Measurements from ENCODE around the gene UBR4. TPM values are rescaled to one million over a fixed set of nuclear protein-coding genes. Genes with fewer than 3 reads are reported as not detected.

Gene UBR4
- total RNA-seq, 1 donor from 2014 or later = 66.1 TPM

DNA sequence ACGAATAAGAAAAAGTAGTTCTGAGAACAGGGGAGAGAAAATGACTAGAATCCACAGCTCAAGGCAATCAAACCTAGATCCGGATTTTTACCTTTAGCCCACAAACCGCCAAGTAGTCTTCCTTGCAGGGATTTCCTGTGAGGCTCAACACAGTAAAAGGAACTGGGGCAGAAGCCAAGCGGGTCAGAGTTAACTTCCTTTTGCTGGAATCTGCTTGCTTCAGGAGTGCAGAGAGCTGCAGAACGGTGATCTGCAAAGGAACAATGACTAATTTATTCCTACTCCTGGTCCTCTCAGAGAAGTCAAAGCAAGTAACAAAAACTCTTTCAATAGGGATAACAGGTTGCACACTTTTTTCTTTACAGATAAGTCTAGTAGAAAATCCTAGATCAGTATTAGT is 53.4 kb downstream of the UBR4 start:
- Histone ChIP-seq H3K27me3 (ENCODE audit: control insufficient read depth, insufficient read depth, low read length) (no peaks in the 10 kb centered on the region), H3K36me3 (ENCODE audit: control insufficient read depth, insufficient read depth, low read length) (peaks cover 38% of the 10 kb centered on the region), H3K4me3 (ENCODE audit: low read depth, low read length) (no peak overlapping the region)
- DNase-seq (ENCODE audit: low read depth) = peak; percentile 31
- TF ChIP-seq, protein P1, sequence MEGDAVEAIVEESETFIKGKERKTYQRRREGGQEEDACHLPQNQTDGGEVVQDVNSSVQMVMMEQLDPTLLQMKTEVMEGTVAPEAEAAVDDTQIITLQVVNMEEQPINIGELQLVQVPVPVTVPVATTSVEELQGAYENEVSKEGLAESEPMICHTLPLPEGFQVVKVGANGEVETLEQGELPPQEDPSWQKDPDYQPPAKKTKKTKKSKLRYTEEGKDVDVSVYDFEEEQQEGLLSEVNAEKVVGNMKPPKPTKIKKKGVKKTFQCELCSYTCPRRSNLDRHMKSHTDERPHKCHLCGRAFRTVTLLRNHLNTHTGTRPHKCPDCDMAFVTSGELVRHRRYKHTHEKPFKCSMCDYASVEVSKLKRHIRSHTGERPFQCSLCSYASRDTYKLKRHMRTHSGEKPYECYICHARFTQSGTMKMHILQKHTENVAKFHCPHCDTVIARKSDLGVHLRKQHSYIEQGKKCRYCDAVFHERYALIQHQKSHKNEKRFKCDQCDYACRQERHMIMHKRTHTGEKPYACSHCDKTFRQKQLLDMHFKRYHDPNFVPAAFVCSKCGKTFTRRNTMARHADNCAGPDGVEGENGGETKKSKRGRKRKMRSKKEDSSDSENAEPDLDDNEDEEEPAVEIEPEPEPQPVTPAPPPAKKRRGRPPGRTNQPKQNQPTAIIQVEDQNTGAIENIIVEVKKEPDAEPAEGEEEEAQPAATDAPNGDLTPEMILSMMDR (IDR thresholded peaks at IDR 0.05; ENCODE audit: insufficient read depth, low read length, severe bottlenecking) = no peak
- no peak for FAIRE-seq

DNA sequence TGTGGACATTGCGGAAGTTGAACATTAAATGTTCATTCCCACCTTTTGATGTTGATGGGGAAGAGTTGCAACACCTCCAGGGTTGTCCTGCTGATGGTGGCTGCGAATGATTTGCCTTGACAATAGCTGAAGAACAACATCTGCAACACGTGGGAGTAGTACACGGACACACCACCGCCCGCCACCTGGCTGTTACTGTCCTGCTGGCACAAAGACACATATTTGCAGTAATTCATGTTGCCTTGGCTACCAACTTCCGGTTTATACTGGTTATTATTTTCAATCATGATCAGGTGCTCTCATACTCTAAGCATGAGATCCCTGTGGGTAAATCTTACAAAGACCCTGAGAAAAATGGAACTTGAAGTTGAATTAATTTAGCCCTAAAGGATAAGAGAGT is 55.2 kb downstream of the UBR4 start:
- Histone ChIP-seq H3K27me3 (ENCODE audit: control insufficient read depth, insufficient read depth, low read length) (no peaks in the 10 kb centered on the region), H3K4me3 (ENCODE audit: low read depth, low read length) (no peak overlapping the region), H3K36me3 (ENCODE audit: control insufficient read depth, insufficient read depth, low read length) (peaks cover 45% of the 10 kb centered on the region)
- TF ChIP-seq, protein P1 (IDR thresholded peaks at IDR 0.05; ENCODE audit: insufficient read depth, low read length, severe bottlenecking) = no peak
- no peak for DNase-seq (ENCODE audit: low read depth)
- FAIRE-seq = no peak

DNA sequence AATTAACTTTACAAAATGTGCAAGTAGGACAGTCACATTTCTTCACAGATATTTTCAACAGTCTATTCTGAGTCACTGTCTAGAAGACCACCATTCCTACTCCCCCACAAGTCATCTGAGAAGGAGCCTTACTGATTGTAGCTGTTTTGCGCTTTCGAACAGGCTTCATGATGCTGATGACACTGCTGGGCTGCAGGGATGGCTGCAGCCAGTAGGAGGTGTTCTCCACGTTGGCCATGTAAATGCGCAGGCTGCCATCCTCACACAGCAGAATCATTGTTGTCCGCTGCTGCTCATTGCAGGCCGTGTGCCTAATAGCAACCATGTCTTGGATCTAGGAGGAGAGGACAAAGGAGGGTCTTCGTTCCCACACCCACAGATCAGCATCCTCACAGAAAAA is 56.9 kb downstream of the UBR4 start:
- DNase-seq (ENCODE audit: low read depth) (no peak), FAIRE-seq (no peak)
- Histone ChIP-seq H3K27me3 (ENCODE audit: control insufficient read depth, insufficient read depth, low read length) (no peaks in the 10 kb centered on the region), H3K4me3 (ENCODE audit: low read depth, low read length) (no peak overlapping the region), H3K36me3 (ENCODE audit: control insufficient read depth, insufficient read depth, low read length) (peaks cover 50% of the 10 kb centered on the region)
- TF ChIP-seq, protein P1 (IDR thresholded peaks at IDR 0.05; ENCODE audit: insufficient read depth, low read length, severe bottlenecking) = no peak

DNA sequence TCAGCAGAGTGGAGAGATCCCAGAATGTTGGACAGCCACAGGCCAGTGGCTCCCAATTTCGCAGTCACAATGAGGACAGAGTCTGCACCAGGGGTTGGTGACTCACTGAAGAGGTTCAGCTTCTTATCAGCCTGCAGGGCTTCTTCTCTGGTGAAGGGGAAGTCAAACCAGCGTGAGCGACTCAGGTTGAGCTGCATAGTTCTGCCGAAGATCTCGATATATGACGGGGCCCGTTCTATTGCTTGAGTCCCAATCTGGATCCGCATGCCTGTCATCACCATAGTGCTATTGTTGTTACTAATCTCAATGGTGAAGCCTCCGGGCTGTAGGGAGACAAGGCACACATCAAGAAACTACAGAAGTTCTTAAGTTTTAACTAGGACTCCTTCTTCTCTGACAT is 58.5 kb downstream of the UBR4 start:
- peak; percentile 64 for FAIRE-seq
- TF ChIP-seq, protein P1 (IDR thresholded peaks at IDR 0.05; ENCODE audit: insufficient read depth, low read length, severe bottlenecking) = no peak
- Histone ChIP-seq H3K36me3 (ENCODE audit: control insufficient read depth, insufficient read depth, low read length) (peaks cover 50% of the 10 kb centered on the region), H3K27me3 (ENCODE audit: control insufficient read depth, insufficient read depth, low read length) (no peaks in the 10 kb centered on the region), H3K4me3 (ENCODE audit: low read depth, low read length) (no peak overlapping the region)
- DNase-seq (ENCODE audit: low read depth) = no peak

DNA sequence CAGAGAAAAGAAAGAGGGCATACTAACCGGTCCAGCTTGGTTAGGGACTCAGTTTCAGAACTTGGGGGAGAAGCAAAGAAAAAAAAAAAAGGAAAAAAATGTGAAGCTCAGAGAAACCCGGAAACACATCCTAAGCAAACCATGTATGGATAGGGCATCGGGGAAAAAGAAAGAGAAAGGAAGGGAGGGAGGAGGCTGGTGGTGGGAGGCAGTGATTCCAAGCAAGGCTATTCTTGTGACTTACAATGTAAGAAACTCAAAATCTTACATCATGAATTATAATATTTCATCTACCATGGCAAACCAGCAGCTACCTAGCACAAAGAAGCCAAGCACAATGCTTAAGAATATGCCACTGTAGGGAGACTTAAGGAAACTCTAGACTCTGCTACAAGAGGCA is 60.3 kb downstream of the UBR4 start:
- H3K36me3 ChIP-seq (ENCODE audit: control insufficient read depth, insufficient read depth, low read length) = peaks cover 50% of the 10 kb centered on the region
- TF ChIP-seq, protein P1 (IDR thresholded peaks at IDR 0.05; ENCODE audit: insufficient read depth, low read length, severe bottlenecking) = no peak
- H3K4me3 ChIP-seq (ENCODE audit: low read depth, low read length) = no peak overlapping the region
- no peak for FAIRE-seq
- no peaks in the 10 kb centered on the region for H3K27me3 ChIP-seq (ENCODE audit: control insufficient read depth, insufficient read depth, low read length)
- DNase-seq (ENCODE audit: low read depth) = no peak

DNA sequence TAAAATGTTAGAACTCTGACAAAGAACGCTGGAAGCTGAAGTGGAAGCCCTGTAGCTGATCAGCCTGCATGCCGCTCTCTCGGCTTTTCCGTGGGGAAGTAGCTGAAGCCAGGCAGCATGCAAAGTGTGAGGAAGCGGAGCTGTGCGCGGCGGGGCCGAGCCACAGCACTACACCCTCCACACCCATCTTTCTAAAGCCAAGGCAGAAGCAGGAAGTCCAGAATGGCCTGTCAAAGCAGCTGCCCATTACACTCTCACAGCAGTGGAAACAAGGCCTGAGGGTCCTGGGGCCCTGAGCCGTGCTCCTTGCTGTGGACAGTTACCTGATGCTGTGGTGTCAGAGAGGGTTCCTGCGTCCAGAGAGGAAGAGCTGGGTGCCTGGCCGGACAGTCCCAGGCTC is 69.6 kb downstream of the UBR4 start:
- Histone ChIP-seq H3K4me3 (ENCODE audit: low read depth, low read length) (no peak overlapping the region), H3K27me3 (ENCODE audit: control insufficient read depth, insufficient read depth, low read length) (no peaks in the 10 kb centered on the region), H3K36me3 (ENCODE audit: control insufficient read depth, insufficient read depth, low read length) (peaks cover 21% of the 10 kb centered on the region)
- no peak for FAIRE-seq
- TF ChIP-seq, protein P1 (IDR thresholded peaks at IDR 0.05; ENCODE audit: insufficient read depth, low read length, severe bottlenecking) = no peak
- no peak for DNase-seq (ENCODE audit: low read depth)
